HCT116 (cell line): ENCODE results near the gene ATP6V0A1. TPM values are rescaled to one million over a fixed set of nuclear protein-coding genes. Genes with fewer than 3 reads are reported as not detected.

Experiments used
- ATAC-seq: fragments of 200-7000 bp; cut with Tn5 transposase; 2 replicates; pipeline ENCODE4 v1.9.1; 2020; ENCODE audit warnings: mild to moderate bottlenecking, moderate library complexity
- BruUV-seq: library from RNA; stranded (reverse); fragments of 400-500 nt; replicated peaks from 2 replicates; lab custom pipeline; 2021; lab: Mats Ljungman, UMichigan
- CTCF ChIA-PET: fragments of 300-600 bp; sonication (Branson Sonifier 250); formaldehyde crosslinking; loops from one replicate; lab custom pipeline; 2021; ENCODE audit warnings: antibody characterized with exemption; lab: Charles Lee
- POLR2A ChIA-PET: fragments of 300-600, 350-600 bp; sonication (Branson Sonifier 250); formaldehyde crosslinking; loops from one replicate; lab custom pipeline; 2021; ENCODE audit warnings: antibody characterized with exemption; lab: Charles Lee
- RAD21 ChIA-PET, 2 experiments: fragments of 300-600 bp; sonication (Branson Sonifier 250); formaldehyde crosslinking; loops; one replicate each; lab custom pipeline; 2023; ENCODE audit warnings: low total read pairs in 2 of 2; ENCODE audit not compliant: uncharacterized antibody in 2 of 2, unreplicated experiment in 2 of 2, low non-redundant PET in 1 of 2; lab: Charles Lee
- DNase-seq: peaks from one replicate; pipeline ENCODE4 v3.0.0-alpha.2; 2010; ENCODE audit warnings: low read depth, low spot score
- H2AFZ ChIP-seq: fragments of 200-600 bp; shearing (Covaris generic), sonication (generic); 2 replicates; pipeline ENCODE4 v1.6.1; 2017; ENCODE audit warnings: low read depth, mixed run types, mixed read lengths, antibody characterized with exemption, low read length; ENCODE audit not compliant: poor library complexity, severe bottlenecking
- H3K27ac ChIP-seq: 2 replicates; pipeline ENCODE4 v1.5.1; 2012; ENCODE audit warnings: low read depth, low read length
- H3K27me3 ChIP-seq: fragments of 200-600 bp; sonication (generic); 2 replicates; pipeline ENCODE4 v1.6.1; 2016; ENCODE audit warnings: mixed run types, low read length, mixed read lengths; ENCODE audit not compliant: insufficient read depth
- H3K36me3 ChIP-seq, 2 experiments: fragments of 200-500 bp in 1 of 2; fragments of 200-600 bp in 1 of 2; sonication (Bioruptor generic) in 1 of 2; sonication (generic) in 1 of 2; 2 replicates each; pipeline versions ENCODE4 v1.5.1 to v1.6.1; 2014 to 2016; ENCODE audit warnings: low read length in 2 of 2, inconsistent platforms in 1 of 2, mixed read lengths in 1 of 2, mixed run types in 1 of 2; ENCODE audit not compliant: insufficient read depth in 2 of 2, control insufficient read depth in 1 of 2
- H3K4me1 ChIP-seq, 2 experiments: fragments of 200-600 bp in 1 of 2; sonication (generic) in 1 of 2; 2 replicates each; pipeline versions ENCODE4 v1.5.1 to v1.6.1; 2012 to 2017; ENCODE audit warnings: low read length in 2 of 2, inconsistent platforms in 1 of 2, mild to moderate bottlenecking in 1 of 2, mixed read lengths in 1 of 2, mixed run types in 1 of 2, moderate library complexity in 1 of 2; ENCODE audit not compliant: insufficient read depth in 2 of 2, control insufficient read depth in 1 of 2
- H3K4me2 ChIP-seq: fragments of 200-600 bp; sonication (generic); 2 replicates; pipeline ENCODE4 v1.6.1; 2017; ENCODE audit warnings: mixed run types, low read length, mixed read lengths
- H3K4me3 ChIP-seq, 2 experiments: fragments of 200-600 bp in 1 of 2; sonication (generic) in 1 of 2; replicated peaks in 1 of 2; 2 replicates each; pipeline ENCODE4 v1.5.1; 2011 to 2016; ENCODE audit warnings: low read length in 2 of 2, control low read depth in 1 of 2, low read depth in 1 of 2, mild to moderate bottlenecking in 1 of 2, mixed read lengths in 1 of 2, mixed run types in 1 of 2
- H3K79me2 ChIP-seq: fragments of 200-600 bp; sonication (generic); 2 replicates; pipeline ENCODE4 v1.6.1; 2017; ENCODE audit warnings: mild to moderate bottlenecking, mixed run types, low read length, moderate library complexity, mixed read lengths; ENCODE audit not compliant: insufficient read depth
- H3K9ac ChIP-seq: fragments of 200-600 bp; sonication (generic); 2 replicates; pipeline ENCODE4 v1.6.1; 2016; ENCODE audit warnings: low read length, mixed read lengths
- H3K9me2 ChIP-seq: fragments of 200-600 bp; sonication (generic), shearing (Covaris generic); 2 replicates; pipeline ENCODE4 v1.6.1; 2017; ENCODE audit warnings: mixed run types, mild to moderate bottlenecking, moderate library complexity; ENCODE audit not compliant: insufficient read depth
- H3K9me3 ChIP-seq, 2 experiments: fragments of 200-500 bp in 1 of 2; fragments of 200-600 bp in 1 of 2; sonication (Bioruptor generic) in 1 of 2; sonication (generic) in 1 of 2; 2 replicates each; pipeline ENCODE4 v1.6.1; 2014 to 2017; ENCODE audit warnings: low read length in 2 of 2, mixed read lengths in 2 of 2, inconsistent platforms in 1 of 2, low read depth in 1 of 2, mild to moderate bottlenecking in 1 of 2, mixed run types in 1 of 2, moderate library complexity in 1 of 2; ENCODE audit not compliant: control insufficient read depth in 1 of 2, insufficient read depth in 1 of 2
- H4K20me1 ChIP-seq: fragments of 200-600 bp; sonication (generic), shearing (Covaris generic); 2 replicates; pipeline ENCODE4 v1.6.1; 2017; ENCODE audit warnings: mixed run types, mild to moderate bottlenecking, moderate library complexity; ENCODE audit not compliant: insufficient read depth
- CBX3 ChIP-seq: IDR thresholded peaks from 2 replicates; pipeline ENCODE4 v1.6.1; 2012; ENCODE audit warnings: low read depth
- CEBPB ChIP-seq: IDR thresholded peaks from 2 replicates; pipeline ENCODE4 v1.6.1; 2012; ENCODE audit warnings: low read depth
- EGR1 ChIP-seq: IDR thresholded peaks from 2 replicates; pipeline ENCODE4 v1.6.1; 2012; ENCODE audit warnings: low read depth
- EZH2 ChIP-seq: fragments of 200-600 bp; sonication (generic); IDR thresholded peaks from 2 replicates; pipeline ENCODE4 v1.6.1; 2017; ENCODE audit warnings: antibody characterized with exemption, mixed run types
- EZH2phosphoT487 ChIP-seq: fragments of 200-600 bp; IDR thresholded peaks from 2 replicates; pipeline ENCODE4 v1.6.1; 2018; ENCODE audit warnings: antibody characterized with exemption, borderline replicate concordance
- JUND ChIP-seq: IDR thresholded peaks from 2 replicates; pipeline ENCODE4 v1.6.1; 2012
- POLR2A ChIP-seq: IDR thresholded peaks from 2 replicates; pipeline ENCODE4 v1.7.0; 2011; ENCODE audit warnings: borderline replicate concordance; ENCODE audit not compliant: insufficient read depth, insufficient read length; ENCODE audit errors: extremely low read depth
- RAD21 ChIP-seq: IDR thresholded peaks from 2 replicates; pipeline ENCODE4 v1.6.1; 2012; ENCODE audit warnings: low read depth, mild to moderate bottlenecking
- REST ChIP-seq: IDR thresholded peaks from 2 replicates; pipeline ENCODE4 v1.6.1; 2012; ENCODE audit warnings: low read depth
- SIN3A ChIP-seq: IDR thresholded peaks from 2 replicates; pipeline ENCODE4 v1.6.1; 2012; ENCODE audit warnings: low read depth
- SP1 ChIP-seq: IDR thresholded peaks from 2 replicates; pipeline ENCODE4 v1.6.1; 2012; ENCODE audit warnings: low read depth
- TCF7L2 ChIP-seq: IDR thresholded peaks from 2 replicates; pipeline ENCODE4 v1.7.0; 2011; ENCODE audit warnings: borderline replicate concordance, inconsistent platforms; ENCODE audit not compliant: insufficient read depth, insufficient read length; ENCODE audit errors: extremely low read depth
- YY1 ChIP-seq: IDR thresholded peaks from 2 replicates; pipeline ENCODE4 v1.6.1; 2011; ENCODE audit warnings: low read length, low read depth, moderate library complexity, mild to moderate bottlenecking; ENCODE audit not compliant: insufficient replicate concordance; ENCODE audit errors: extremely low read depth
- ZFX ChIP-seq: fragments of 450-650 bp; IDR thresholded peaks from 2 replicates; pipeline ENCODE4 v1.6.1; 2017
- ZNF274 ChIP-seq: fragments of 200-500 bp; sonication (Bioruptor generic); IDR thresholded peaks from 2 replicates; pipeline ENCODE4 v1.6.1; 2014; ENCODE audit warnings: mild to moderate bottlenecking, low read depth, low read length, inconsistent platforms
- intact Hi-C: fragments of 100-400 bp; cut with micrococcal nuclease; formaldehyde crosslinking; loops from 2 replicates; pipeline ENCODE4 v1.10.0; 2022
- total RNA-seq: library from RNA; stranded (reverse); gene quantifications from one replicate; pipeline ENCODE4 v1.2.1, GENCODE V29; 2021; ENCODE audit not compliant: unreplicated experiment
- TF ChIP-seq, protein P1 (sequence below), 3 experiments: fragments of 200-600 bp in 1 of 3; sonication (generic) in 1 of 3; IDR thresholded peaks in 2 of 3; conservative IDR thresholded peaks in 1 of 3; 2 replicates each; pipeline ENCODE4 v1.5.1; 2012 to 2017; ENCODE audit warnings: low read depth in 2 of 3, low read length in 2 of 3, antibody characterized with exemption in 1 of 3, borderline replicate concordance in 1 of 3, control low read depth in 1 of 3, mild to moderate bottlenecking in 1 of 3, mixed read lengths in 1 of 3, mixed run types in 1 of 3, moderate library complexity in 1 of 3; ENCODE audit not compliant: insufficient read depth in 1 of 3

ATP6V0A1 gene
- total RNA-seq, 1 experiment from 2014 or later: 65.2 TPM

- RAD21 ChIA-PET: interaction anchor here in 1 of 2 experiments (0.9 kb wide), 1 partner anchor 116 kb away, joined by 4 read pairs; no protein-coding TSS in a partner anchor
- H3K27ac ChIP-seq: no peak overlapping the region
- intact Hi-C loops: no loop called here
- no peaks in the 10 kb centered on the region for H3K9me2 ChIP-seq
- no peaks in the 10 kb centered on the region for H3K27me3 ChIP-seq
- no peaks in the 10 kb centered on the region for H3K9me3 ChIP-seq
- CTCF ChIA-PET: interaction anchor here (1.2 kb wide), 1 partner anchor 9 kb away, joined by 5 read pairs; no protein-coding TSS in a partner anchor
- H3K36me3 ChIP-seq: peaks cover 0 to 4% of the 10 kb centered on the region in 2 experiments; a peak in 1 of 4 replicates
- 0 out of 2 replicates have a peak overlapping the region, but pooled peaks have one; percentile 11 for H3K9ac ChIP-seq
- DNase-seq (no peak), ATAC-seq (no peak)
- no peak overlapping the region for H3K4me3 ChIP-seq
- peaks cover 51 to 80% of the 10 kb centered on the region in 2 experiments for H3K4me1 ChIP-seq
- H4K20me1 ChIP-seq: peaks cover 6% of the 10 kb centered on the region; the same call in 1 of the 2 replicates
- H2AFZ ChIP-seq: no peak overlapping the region
- H3K4me2 ChIP-seq: peak overlapping the region; percentile 25; the same call in 1 of the 2 replicates
- H3K79me2 ChIP-seq: peaks cover 95% of the 10 kb centered on the region
- no TSS peak for BruUV-seq
- TF ChIP-seq EGR1: no peak
- no peak for TF ChIP-seq EZH2
- no peak for TF ChIP-seq YY1
- TF ChIP-seq SIN3A: no peak
- TF ChIP-seq, protein P1, sequence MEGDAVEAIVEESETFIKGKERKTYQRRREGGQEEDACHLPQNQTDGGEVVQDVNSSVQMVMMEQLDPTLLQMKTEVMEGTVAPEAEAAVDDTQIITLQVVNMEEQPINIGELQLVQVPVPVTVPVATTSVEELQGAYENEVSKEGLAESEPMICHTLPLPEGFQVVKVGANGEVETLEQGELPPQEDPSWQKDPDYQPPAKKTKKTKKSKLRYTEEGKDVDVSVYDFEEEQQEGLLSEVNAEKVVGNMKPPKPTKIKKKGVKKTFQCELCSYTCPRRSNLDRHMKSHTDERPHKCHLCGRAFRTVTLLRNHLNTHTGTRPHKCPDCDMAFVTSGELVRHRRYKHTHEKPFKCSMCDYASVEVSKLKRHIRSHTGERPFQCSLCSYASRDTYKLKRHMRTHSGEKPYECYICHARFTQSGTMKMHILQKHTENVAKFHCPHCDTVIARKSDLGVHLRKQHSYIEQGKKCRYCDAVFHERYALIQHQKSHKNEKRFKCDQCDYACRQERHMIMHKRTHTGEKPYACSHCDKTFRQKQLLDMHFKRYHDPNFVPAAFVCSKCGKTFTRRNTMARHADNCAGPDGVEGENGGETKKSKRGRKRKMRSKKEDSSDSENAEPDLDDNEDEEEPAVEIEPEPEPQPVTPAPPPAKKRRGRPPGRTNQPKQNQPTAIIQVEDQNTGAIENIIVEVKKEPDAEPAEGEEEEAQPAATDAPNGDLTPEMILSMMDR (IDR thresholded peaks at IDR 0.05 in 2 of 3, conservative IDR thresholded peaks at IDR 0.05 in 1 of 3; ENCODE audit: borderline replicate concordance in 1 of 3, insufficient read depth in 1 of 3, low read depth in 2 of 3, low read length in 2 of 3): no peak
- TF ChIP-seq POLR2A: no peak
- no peak for TF ChIP-seq SP1
- TF ChIP-seq RAD21: no peak
- TF ChIP-seq JUND: no peak
- TF ChIP-seq ZNF274: no peak
- TF ChIP-seq TCF7L2: no peak
- no peak for TF ChIP-seq ZFX
- TF ChIP-seq CBX3: no peak
- TF ChIP-seq CEBPB: no peak
- no peak for TF ChIP-seq EZH2phosphoT487
- no peak for TF ChIP-seq REST
- TF ChIP-seq, all 23 proteins: peak for 0
- POLR2A ChIA-PET: interaction anchor here (0.7 to 7.9 kb wide), 2 partner anchors 10 to 32 kb away, joined by 3 to 88 read pairs; partner anchors contain the start of gene CAVIN1
These were observed 47.3 kb upstream of the ATP6V0A1 start for GRCh38 chr17:42411361-42411760.
